SK-N-SH treated with all-trans-retinoic acid at 6 μM for 48 hours (cell line): Measurements from ENCODE around the gene GNPTG.

Experiments used
- ATAC-seq: fragments of 200-7000 bp; cut with Tn5 transposase; 3 replicates; pipeline ENCODE4 v1.9.1; 2020; ENCODE audit warnings: mild to moderate bottlenecking, moderate library complexity
- ARNTL ChIP-seq: fragments of 450-650 bp; formaldehyde crosslinking; IDR thresholded peaks from 2 replicates; pipeline ENCODE4 v1.5.0; 2020; ENCODE audit warnings: low read depth, mild to moderate bottlenecking, moderate library complexity, borderline replicate concordance
- BACH2 ChIP-seq: fragments of 250-450 bp; sonication (Bioruptor Pico); IDR thresholded peaks from 2 replicates; pipeline ENCODE4 v1.9.0; 2021; ENCODE audit warnings: mild to moderate bottlenecking, borderline replicate concordance
- CSDC2 ChIP-seq: fragments of 250-450 bp; sonication (Bioruptor Pico); IDR thresholded peaks from 2 replicates; pipeline ENCODE4 v1.5.0; 2020; ENCODE audit warnings: mild to moderate bottlenecking, moderate library complexity
- ESRRG ChIP-seq: fragments of 250-450 bp; sonication (Bioruptor Pico); IDR thresholded peaks from 2 replicates; pipeline ENCODE4 v1.6.1; 2021; ENCODE audit warnings: mild to moderate bottlenecking
- GLIS3 ChIP-seq: fragments of 250-450 bp; sonication (Bioruptor Pico); IDR thresholded peaks from 2 replicates; pipeline ENCODE4 v1.5.0; 2020; ENCODE audit warnings: mild to moderate bottlenecking, moderate library complexity
- ISL1 ChIP-seq: fragments of 250-450 bp; sonication (Bioruptor Pico); IDR thresholded peaks from 2 replicates; pipeline ENCODE4 v2.1.2; 2022; ENCODE audit warnings: mild to moderate bottlenecking, moderate library complexity
- OSR1 ChIP-seq: fragments of 250-450 bp; sonication (Bioruptor Pico); IDR thresholded peaks from 2 replicates; pipeline ENCODE4 v1.8.0; 2022; ENCODE audit warnings: moderate library complexity, mild to moderate bottlenecking, inconsistent platforms
- POU6F1 ChIP-seq: fragments of 250-450 bp; sonication (Bioruptor Pico); IDR thresholded peaks from 2 replicates; pipeline ENCODE4 v1.8.0; 2021; ENCODE audit warnings: low read depth, mild to moderate bottlenecking, moderate library complexity, borderline replicate concordance
- PPARA ChIP-seq: fragments of 250-450 bp; sonication (Bioruptor Pico); IDR thresholded peaks from 2 replicates; pipeline ENCODE4 v1.5.0; 2020; ENCODE audit warnings: mild to moderate bottlenecking, borderline replicate concordance
- RARB ChIP-seq: fragments of 250-450 bp; sonication (Bioruptor Pico); IDR thresholded peaks from 2 replicates; pipeline ENCODE4 v1.8.0; 2021; ENCODE audit warnings: mild to moderate bottlenecking, moderate library complexity
- SNAI2 ChIP-seq: fragments of 250-450 bp; sonication (Bioruptor Pico); IDR thresholded peaks from 2 replicates; pipeline ENCODE4 v1.5.0; 2020; ENCODE audit warnings: mild to moderate bottlenecking, moderate library complexity
- TCF4 ChIP-seq: fragments of 250-450 bp; sonication (Bioruptor Pico); IDR thresholded peaks from 2 replicates; pipeline ENCODE4 v1.8.0; 2021; ENCODE audit warnings: mild to moderate bottlenecking, moderate library complexity, borderline replicate concordance
- TOX ChIP-seq: fragments of 250-450 bp; sonication (Bioruptor Pico); IDR thresholded peaks from 2 replicates; pipeline ENCODE4 v1.8.0; 2021; ENCODE audit warnings: mild to moderate bottlenecking, moderate library complexity, borderline replicate concordance
- ZC3H10 ChIP-seq: fragments of 250-450 bp; sonication (Bioruptor Pico); IDR thresholded peaks from 2 replicates; pipeline ENCODE4 v1.5.1; 2021; ENCODE audit warnings: mild to moderate bottlenecking, moderate library complexity
- ZFP3 ChIP-seq: fragments of 250-450 bp; sonication (Bioruptor Pico); IDR thresholded peaks from 2 replicates; pipeline ENCODE4 v1.5.0; 2020; ENCODE audit warnings: mild to moderate bottlenecking, moderate library complexity
- ZFP30 ChIP-seq: fragments of 450-650 bp; formaldehyde crosslinking; IDR thresholded peaks from 2 replicates; pipeline ENCODE4 v1.5.0; 2022; ENCODE audit warnings: mild to moderate bottlenecking, moderate library complexity
- ZNF565 ChIP-seq: fragments of 450-650 bp; formaldehyde crosslinking; conservative IDR thresholded peaks from 2 replicates; pipeline ENCODE4 v1.5.0; 2020; ENCODE audit warnings: low read depth, mild to moderate bottlenecking, moderate library complexity
- ZNF70 ChIP-seq: fragments of 450-650 bp; formaldehyde crosslinking; IDR thresholded peaks from 2 replicates; pipeline ENCODE4 v1.5.0; 2020; ENCODE audit warnings: mild to moderate bottlenecking, moderate library complexity
- ZNF8 ChIP-seq: fragments of 450-650 bp; formaldehyde crosslinking; IDR thresholded peaks from 2 replicates; pipeline ENCODE4 v1.5.0; 2020; ENCODE audit warnings: mild to moderate bottlenecking, moderate library complexity
- TF ChIP-seq, protein P1 (sequence below): fragments of 250-450 bp; sonication (Bioruptor Pico); IDR thresholded peaks from 2 replicates; pipeline ENCODE4 v1.5.1; 2021; ENCODE audit warnings: mild to moderate bottlenecking, moderate library complexity
- TF ChIP-seq, protein P2 (sequence below): fragments of 250-450 bp; sonication (Bioruptor Pico); IDR thresholded peaks from 2 replicates; pipeline ENCODE4 v1.5.1; 2020; ENCODE audit warnings: low read depth, mild to moderate bottlenecking, moderate library complexity
- TF ChIP-seq, protein P3 (sequence below): fragments of 250-450 bp; sonication (Bioruptor Pico); IDR thresholded peaks from 2 replicates; pipeline ENCODE4 v1.8.0; 2020; ENCODE audit warnings: mild to moderate bottlenecking, moderate library complexity, borderline replicate concordance

GNPTG gene

DNA sequence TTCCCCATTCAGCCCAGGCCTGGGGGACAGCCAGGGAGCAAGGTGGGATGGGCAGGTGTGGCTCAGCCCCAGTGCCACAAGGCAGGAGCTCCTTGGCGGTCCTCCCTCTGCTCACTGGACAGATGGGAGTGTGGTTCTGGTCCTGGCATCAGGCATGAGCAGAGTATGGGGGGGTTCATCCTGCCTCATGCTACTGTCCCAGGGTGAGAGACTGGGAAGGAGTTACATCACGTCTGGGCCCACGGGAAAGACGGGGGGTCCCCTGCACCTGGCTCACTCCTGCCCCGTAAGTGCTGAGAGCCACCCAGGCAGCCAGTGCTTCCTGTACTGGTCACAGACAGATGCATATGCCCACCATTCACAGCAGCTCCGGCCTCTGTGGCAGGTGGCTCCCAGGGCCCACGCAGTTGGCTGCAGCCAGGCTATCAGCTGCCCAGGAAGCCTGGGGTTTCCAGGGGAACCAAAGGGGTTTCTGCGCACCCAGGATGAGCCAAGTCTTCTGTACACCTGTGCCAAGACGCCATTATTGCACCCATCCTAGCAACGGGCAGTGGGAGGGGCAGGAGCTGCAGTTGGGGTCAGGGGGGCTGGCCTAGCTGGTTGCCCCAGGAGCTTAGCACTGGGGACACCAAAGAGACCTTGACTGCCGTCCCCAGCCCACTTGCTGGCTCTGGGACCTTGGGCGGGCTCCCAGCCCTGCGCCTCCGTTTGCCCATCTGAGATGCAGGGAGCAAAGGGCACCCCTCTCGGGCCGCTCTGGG lies 16.3 kb upstream of the GNPTG start:
- ATAC-seq, result peak; percentile 4; the same call in 1 of the 3 replicates
- TF ChIP-seq TCF4 (CRISPR knock-in tag), result no peak
- no peak for TF ChIP-seq ZNF565 (CRISPR knock-in tag)
- no peak for TF ChIP-seq ZFP3 (CRISPR knock-in tag)
- no peak for TF ChIP-seq ISL1 (CRISPR knock-in tag)

- no peak for TF ChIP-seq SNAI2 (CRISPR knock-in tag)
- no peak for TF ChIP-seq ISL1 (CRISPR knock-in tag)
- TF ChIP-seq PPARA (CRISPR knock-in tag), result no peak
- no peak for TF ChIP-seq RARB
- TF ChIP-seq POU6F1, result no peak
- no peak for TF ChIP-seq ZNF565 (CRISPR knock-in tag)
- TF ChIP-seq, protein P1, sequence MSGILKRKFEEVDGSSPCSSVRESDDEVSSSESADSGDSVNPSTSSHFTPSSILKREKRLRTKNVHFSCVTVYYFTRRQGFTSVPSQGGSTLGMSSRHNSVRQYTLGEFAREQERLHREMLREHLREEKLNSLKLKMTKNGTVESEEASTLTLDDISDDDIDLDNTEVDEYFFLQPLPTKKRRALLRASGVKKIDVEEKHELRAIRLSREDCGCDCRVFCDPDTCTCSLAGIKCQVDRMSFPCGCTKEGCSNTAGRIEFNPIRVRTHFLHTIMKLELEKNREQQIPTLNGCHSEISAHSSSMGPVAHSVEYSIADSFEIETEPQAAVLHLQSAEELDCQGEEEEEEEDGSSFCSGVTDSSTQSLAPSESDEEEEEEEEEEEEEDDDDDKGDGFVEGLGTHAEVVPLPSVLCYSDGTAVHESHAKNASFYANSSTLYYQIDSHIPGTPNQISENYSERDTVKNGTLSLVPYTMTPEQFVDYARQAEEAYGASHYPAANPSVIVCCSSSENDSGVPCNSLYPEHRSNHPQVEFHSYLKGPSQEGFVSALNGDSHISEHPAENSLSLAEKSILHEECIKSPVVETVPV, result no peak
- no peak for TF ChIP-seq ARNTL
- no peak for TF ChIP-seq ZC3H10 (CRISPR knock-in tag)
- TF ChIP-seq ESRRG (CRISPR knock-in tag), result no peak
- no peak for TF ChIP-seq ZFP30 (CRISPR knock-in tag)
- no peak for TF ChIP-seq ZNF70 (CRISPR knock-in tag)
- no peak for TF ChIP-seq CSDC2 (CRISPR knock-in tag)
- no peak for TF ChIP-seq TCF4 (CRISPR knock-in tag)
- TF ChIP-seq GLIS3 (CRISPR knock-in tag), result no peak
- TF ChIP-seq TOX (CRISPR knock-in tag), result no peak
- ATAC-seq, result no peak
Observed at GRCh38 chr16:1335996-1336395, 15.7 kb upstream of the GNPTG start.

DNA sequence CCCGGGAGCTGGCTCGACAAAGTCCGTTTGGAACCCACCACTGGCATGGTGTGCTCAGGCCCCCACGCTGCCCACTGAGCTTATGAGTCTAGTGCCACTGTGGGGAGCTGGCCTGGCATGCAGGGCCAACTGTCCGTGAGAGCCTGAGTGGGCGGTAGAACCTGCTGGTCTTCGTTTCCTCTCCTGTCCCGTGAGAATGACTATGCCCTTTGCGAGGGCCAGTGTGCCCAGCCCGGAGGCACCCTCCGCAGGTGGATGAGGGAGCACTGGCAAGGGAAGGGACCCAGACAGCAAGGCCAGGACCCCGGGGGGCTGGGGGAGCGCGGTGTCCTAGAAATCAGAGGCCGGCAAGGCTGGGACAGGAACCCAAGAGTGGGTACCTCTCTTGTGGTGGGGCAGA lies 15.1 kb upstream of the GNPTG start:
- no peak for ATAC-seq
- TF ChIP-seq RARB, result no peak
- TF ChIP-seq ZNF565 (CRISPR knock-in tag), result no peak
- TF ChIP-seq, protein P2, sequence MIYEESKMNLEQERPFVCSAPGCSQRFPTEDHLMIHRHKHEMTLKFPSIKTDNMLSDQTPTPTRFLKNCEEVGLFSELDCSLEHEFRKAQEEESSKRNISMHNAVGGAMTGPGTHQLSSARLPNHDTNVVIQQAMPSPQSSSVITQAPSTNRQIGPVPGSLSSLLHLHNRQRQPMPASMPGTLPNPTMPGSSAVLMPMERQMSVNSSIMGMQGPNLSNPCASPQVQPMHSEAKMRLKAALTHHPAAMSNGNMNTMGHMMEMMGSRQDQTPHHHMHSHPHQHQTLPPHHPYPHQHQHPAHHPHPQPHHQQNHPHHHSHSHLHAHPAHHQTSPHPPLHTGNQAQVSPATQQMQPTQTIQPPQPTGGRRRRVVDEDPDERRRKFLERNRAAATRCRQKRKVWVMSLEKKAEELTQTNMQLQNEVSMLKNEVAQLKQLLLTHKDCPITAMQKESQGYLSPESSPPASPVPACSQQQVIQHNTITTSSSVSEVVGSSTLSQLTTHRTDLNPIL (CRISPR knock-in tag), result no peak
- no peak for TF ChIP-seq GLIS3 (CRISPR knock-in tag)
- no peak for TF ChIP-seq TCF4 (CRISPR knock-in tag)
- no peak for TF ChIP-seq ZFP30 (CRISPR knock-in tag)
- TF ChIP-seq ZFP3 (CRISPR knock-in tag), result no peak
- TF ChIP-seq ISL1 (CRISPR knock-in tag), result no peak
- TF ChIP-seq ZNF70 (CRISPR knock-in tag), result no peak
- TF ChIP-seq BACH2 (CRISPR knock-in tag), result no peak

DNA sequence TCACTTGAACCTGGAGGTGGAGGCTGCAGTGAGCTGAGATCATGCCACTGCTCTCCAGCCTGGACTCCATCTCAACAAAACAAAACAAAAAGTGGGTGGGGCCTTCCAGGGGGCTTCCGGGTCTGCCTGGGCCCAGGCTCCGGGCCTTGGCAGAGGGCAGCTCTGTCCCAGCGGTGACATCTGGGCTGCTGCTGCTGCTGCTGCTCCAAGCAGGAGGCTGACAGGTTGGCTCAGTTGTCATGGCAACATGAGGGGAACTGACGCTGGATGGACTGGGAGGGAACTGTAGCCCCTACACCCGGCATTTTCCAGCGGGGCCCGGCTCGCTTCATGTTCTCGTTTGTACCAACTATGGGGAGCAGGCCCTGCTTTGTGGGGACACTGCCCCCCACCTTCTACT lies 14.2 kb upstream of the GNPTG start:
- no peak for ATAC-seq

DNA sequence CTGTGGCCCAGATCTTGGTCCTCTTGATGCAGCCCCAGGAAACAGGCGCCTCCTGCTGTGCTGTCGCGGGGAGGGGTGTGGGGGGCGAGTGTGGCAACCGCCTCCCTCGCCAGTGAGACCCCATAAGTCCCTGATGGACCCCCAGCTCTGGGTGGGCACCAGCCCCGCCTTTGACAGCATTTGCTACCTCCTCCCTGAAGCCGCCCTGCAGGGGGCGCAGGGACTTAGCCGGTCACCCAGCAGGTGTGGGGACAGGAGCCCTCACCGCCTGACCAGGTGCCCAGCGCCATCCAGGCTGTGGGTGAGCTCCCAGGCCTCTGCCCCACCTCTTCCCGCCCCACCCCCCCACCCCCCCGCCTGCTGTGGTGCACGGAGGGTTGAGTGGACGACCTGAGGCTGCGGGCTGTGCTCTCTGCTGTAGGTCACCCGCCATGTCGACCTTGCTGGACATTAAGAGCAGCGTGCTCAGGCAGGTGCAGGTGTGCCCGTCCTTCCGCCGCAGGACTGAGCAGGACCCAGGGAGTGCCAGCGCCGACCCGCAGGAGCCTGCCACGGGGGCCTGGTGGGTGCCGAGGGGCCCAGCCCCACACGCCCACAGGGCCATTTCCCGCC lies 13.5 kb upstream of the GNPTG start:
- no peak for ATAC-seq
- no peak for TF ChIP-seq ZFP3 (CRISPR knock-in tag)
- TF ChIP-seq, protein P1, result no peak
- TF ChIP-seq, protein P3, sequence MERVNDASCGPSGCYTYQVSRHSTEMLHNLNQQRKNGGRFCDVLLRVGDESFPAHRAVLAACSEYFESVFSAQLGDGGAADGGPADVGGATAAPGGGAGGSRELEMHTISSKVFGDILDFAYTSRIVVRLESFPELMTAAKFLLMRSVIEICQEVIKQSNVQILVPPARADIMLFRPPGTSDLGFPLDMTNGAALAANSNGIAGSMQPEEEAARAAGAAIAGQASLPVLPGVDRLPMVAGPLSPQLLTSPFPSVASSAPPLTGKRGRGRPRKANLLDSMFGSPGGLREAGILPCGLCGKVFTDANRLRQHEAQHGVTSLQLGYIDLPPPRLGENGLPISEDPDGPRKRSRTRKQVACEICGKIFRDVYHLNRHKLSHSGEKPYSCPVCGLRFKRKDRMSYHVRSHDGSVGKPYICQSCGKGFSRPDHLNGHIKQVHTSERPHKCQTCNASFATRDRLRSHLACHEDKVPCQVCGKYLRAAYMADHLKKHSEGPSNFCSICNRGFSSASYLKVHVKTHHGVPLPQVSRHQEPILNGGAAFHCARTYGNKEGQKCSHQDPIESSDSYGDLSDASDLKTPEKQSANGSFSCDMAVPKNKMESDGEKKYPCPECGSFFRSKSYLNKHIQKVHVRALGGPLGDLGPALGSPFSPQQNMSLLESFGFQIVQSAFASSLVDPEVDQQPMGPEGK, result no peak
- TF ChIP-seq ISL1 (CRISPR knock-in tag), result no peak
- no peak for TF ChIP-seq GLIS3 (CRISPR knock-in tag)
- TF ChIP-seq TOX (CRISPR knock-in tag), result no peak
- TF ChIP-seq BACH2 (CRISPR knock-in tag), result no peak
- TF ChIP-seq ZNF565 (CRISPR knock-in tag), result no peak
- TF ChIP-seq ESRRG (CRISPR knock-in tag), result no peak
- TF ChIP-seq CSDC2 (CRISPR knock-in tag), result no peak
- TF ChIP-seq ZNF8 (CRISPR knock-in tag), result no peak
- TF ChIP-seq ARNTL, result no peak
- TF ChIP-seq OSR1, result no peak
- TF ChIP-seq ZC3H10 (CRISPR knock-in tag), result no peak
- TF ChIP-seq PPARA (CRISPR knock-in tag), result no peak
- no peak for TF ChIP-seq TCF4 (CRISPR knock-in tag)

More for the DNA sequence above, 14.2 kb upstream of the GNPTG start:
- TF ChIP-seq ZNF565 (CRISPR knock-in tag), result no peak
- TF ChIP-seq ARNTL, result no peak
- TF ChIP-seq ZFP30 (CRISPR knock-in tag), result no peak
